HUES48 (cell line): ENCODE measurements around the gene ARRDC1.
A peak's percentile ranks its signal among the peaks of the same experiment; 100 is the strongest.
"Not testable (repeated sequence)": the region's sequence is repeated elsewhere in the genome, so short reads cannot be mapped to it uniquely, and the experiment has no call there.

Source experiments
- H3K27ac ChIP-seq: one replicate; pipeline ENCODE4 v1.7.0; 2013; ENCODE audit warnings: low read depth, low read length, inconsistent platforms
- H3K27me3 ChIP-seq: 2 replicates; pipeline ENCODE4 v1.6.1; 2013; ENCODE audit warnings: mild to moderate bottlenecking, low read length; ENCODE audit not compliant: control insufficient read depth, insufficient read depth
- H3K36me3 ChIP-seq: 2 replicates; pipeline ENCODE4 v1.6.1; 2013; ENCODE audit warnings: low read length; ENCODE audit not compliant: control insufficient read depth, insufficient read depth
- H3K4me1 ChIP-seq: 2 replicates; pipeline ENCODE4 v1.6.1; 2013; ENCODE audit warnings: mild to moderate bottlenecking, low read length; ENCODE audit not compliant: control insufficient read depth, insufficient read depth
- H3K4me3 ChIP-seq: 2 replicates; pipeline ENCODE4 v1.5.1; 2013; ENCODE audit warnings: mild to moderate bottlenecking, low read depth, low read length
- H3K9ac ChIP-seq: 2 replicates; pipeline ENCODE4 v1.6.1; 2013; ENCODE audit warnings: mild to moderate bottlenecking, low read depth, low read length, moderate library complexity
- H3K9me3 ChIP-seq: 2 replicates; pipeline ENCODE4 v1.6.1; 2013; ENCODE audit warnings: low read length; ENCODE audit not compliant: control insufficient read depth, insufficient read depth

ARRDC1 gene

GRCh38 chr9:137613738-137614523 is 8.4 kb downstream of the ARRDC1 start:
- H3K9ac ChIP-seq: no peak overlapping the region
- no peaks in the 10 kb centered on the region for H3K9me3 ChIP-seq
- H3K27ac ChIP-seq: no peak overlapping the region
- peaks cover 14% of the 10 kb centered on the region; the same call in 1 of the 2 replicates for H3K4me1 ChIP-seq
- peaks cover 34% of the 10 kb centered on the region for H3K36me3 ChIP-seq
- no peaks in the 10 kb centered on the region for H3K27me3 ChIP-seq
- H3K4me3 ChIP-seq: no peak overlapping the region

GRCh38 chr9:137614631-137615386 is 9.3 kb downstream of the ARRDC1 start:
- Histone ChIP-seq H3K27me3 (no peaks in the 10 kb centered on the region), H3K4me3 (no peak overlapping the region), H3K4me1 (peaks cover 14% of the 10 kb centered on the region; the same call in 1 of the 2 replicates), H3K9me3 (no peaks in the 10 kb centered on the region), H3K9ac (no peak overlapping the region), H3K27ac (no peak overlapping the region), H3K36me3 (peaks cover 34% of the 10 kb centered on the region)

GRCh38 chr9:137615387-137615871 is 9.9 kb downstream of the ARRDC1 start:
- Histone ChIP-seq H3K9ac (no peak overlapping the region), H3K4me1 (peaks cover 19% of the 10 kb centered on the region; the same call in 1 of the 2 replicates), H3K27ac (no peak overlapping the region), H3K9me3 (no peaks in the 10 kb centered on the region), H3K4me3 (no peak overlapping the region), H3K27me3 (no peaks in the 10 kb centered on the region), H3K36me3 (peaks cover 35% of the 10 kb centered on the region)

GRCh38 chr9:137618105-137619067 is 12.9 kb downstream of the ARRDC1 start, which contains the start of gene EHMT1:
Gene EHMT1 (plus strand): TSS chr9:137619005. CDS start chr9:137619029, 24 bp downstream.
- Histone ChIP-seq H3K9me3 (no peaks in the 10 kb centered on the region), H3K4me1 (peaks cover 16% of the 10 kb centered on the region; the same call in 1 of the 2 replicates)

GRCh38 chr9:137619240-137620047 is 14.0 kb downstream of the ARRDC1 start:
- H3K36me3 ChIP-seq: peaks cover 33% of the 10 kb centered on the region
- H3K27ac ChIP-seq: peak overlapping the region; percentile 93
- peaks cover 16% of the 10 kb centered on the region; the same call in 1 of the 2 replicates for H3K4me1 ChIP-seq
- no peaks in the 10 kb centered on the region for H3K9me3 ChIP-seq
- no peaks in the 10 kb centered on the region for H3K27me3 ChIP-seq
- H3K4me3 ChIP-seq: peak overlapping the region; percentile 88
- H3K9ac ChIP-seq: peak overlapping the region; percentile 80

More at GRCh38 chr9:137618105-137619067, 12.9 kb downstream of the ARRDC1 start, which contains the start of gene EHMT1:
- no peaks in the 10 kb centered on the region for H3K27me3 ChIP-seq
- peak within 1 kb of the TSS; percentile 84 for H3K9ac ChIP-seq
- peak within 1 kb of the TSS; percentile 88 for H3K4me3 ChIP-seq
- H3K27ac ChIP-seq: peak within 1 kb of the TSS; percentile 93
- H3K36me3 ChIP-seq: peaks cover 42% of the 10 kb centered on the region

- no peaks in the 10 kb centered on the region for H3K27me3 ChIP-seq
- peaks cover 16% of the 10 kb centered on the region; the same call in 1 of the 2 replicates for H3K4me1 ChIP-seq
- no peaks in the 10 kb centered on the region for H3K9me3 ChIP-seq
- peaks cover 27% of the 10 kb centered on the region for H3K36me3 ChIP-seq
- no peak overlapping the region for H3K27ac ChIP-seq
- peak overlapping the region; percentile 80 for H3K9ac ChIP-seq
- H3K4me3 ChIP-seq: peak overlapping the region; percentile 88
These were observed 14.5 kb downstream of the ARRDC1 start for GRCh38 chr9:137620048-137620405.

- Histone ChIP-seq H3K27ac (no peak overlapping the region), H3K9ac (no peak overlapping the region), H3K4me1 (peaks cover 16% of the 10 kb centered on the region; the same call in 1 of the 2 replicates), H3K9me3 (no peaks in the 10 kb centered on the region), H3K4me3 (peak overlapping the region; percentile 88; the same call in 1 of the 2 replicates), H3K36me3 (peaks cover 22% of the 10 kb centered on the region), H3K27me3 (no peaks in the 10 kb centered on the region)
These were observed 15.1 kb downstream of the ARRDC1 start for GRCh38 chr9:137620581-137620980.

GRCh38 chr9:137621131-137621757 is 15.8 kb downstream of the ARRDC1 start:
- Histone ChIP-seq H3K4me3 (0 out of 2 replicates have a peak overlapping the region, but pooled peaks have one; percentile 18), H3K9ac (no peak overlapping the region), H3K36me3 (peaks cover 16% of the 10 kb centered on the region), H3K4me1 (peaks cover 16% of the 10 kb centered on the region; the same call in 1 of the 2 replicates), H3K27ac (no peak overlapping the region), H3K27me3 (no peaks in the 10 kb centered on the region), H3K9me3 (no peaks in the 10 kb centered on the region)

- peaks cover 16% of the 10 kb centered on the region; the same call in 1 of the 2 replicates for H3K4me1 ChIP-seq
- not testable (repeated sequence) for H3K36me3 ChIP-seq, H3K4me3 ChIP-seq, H3K27ac ChIP-seq, H3K27me3 ChIP-seq, H3K9ac ChIP-seq, H3K9me3 ChIP-seq
These were observed 16.7 kb downstream of the ARRDC1 start for GRCh38 chr9:137622211-137622610.
